Stimulated activated CD4-positive, alpha-beta T cell treated with anti-CD3 and anti-CD28 coated beads, Interleukin-15, amount 100 ng/mL, for 48 hours (primary cell): ENCODE measurements around the gene DNAH2.
A peak's percentile ranks its signal among the peaks of the same experiment; 100 is the strongest.

ENCODE experiments used
- DNase-seq, 2 donors: peaks; one replicate each; pipeline ENCODE4 v3.0.0-alpha.2; 2020; ENCODE audit warnings: low read depth in 2 of 2

DNAH2 gene, protein sequence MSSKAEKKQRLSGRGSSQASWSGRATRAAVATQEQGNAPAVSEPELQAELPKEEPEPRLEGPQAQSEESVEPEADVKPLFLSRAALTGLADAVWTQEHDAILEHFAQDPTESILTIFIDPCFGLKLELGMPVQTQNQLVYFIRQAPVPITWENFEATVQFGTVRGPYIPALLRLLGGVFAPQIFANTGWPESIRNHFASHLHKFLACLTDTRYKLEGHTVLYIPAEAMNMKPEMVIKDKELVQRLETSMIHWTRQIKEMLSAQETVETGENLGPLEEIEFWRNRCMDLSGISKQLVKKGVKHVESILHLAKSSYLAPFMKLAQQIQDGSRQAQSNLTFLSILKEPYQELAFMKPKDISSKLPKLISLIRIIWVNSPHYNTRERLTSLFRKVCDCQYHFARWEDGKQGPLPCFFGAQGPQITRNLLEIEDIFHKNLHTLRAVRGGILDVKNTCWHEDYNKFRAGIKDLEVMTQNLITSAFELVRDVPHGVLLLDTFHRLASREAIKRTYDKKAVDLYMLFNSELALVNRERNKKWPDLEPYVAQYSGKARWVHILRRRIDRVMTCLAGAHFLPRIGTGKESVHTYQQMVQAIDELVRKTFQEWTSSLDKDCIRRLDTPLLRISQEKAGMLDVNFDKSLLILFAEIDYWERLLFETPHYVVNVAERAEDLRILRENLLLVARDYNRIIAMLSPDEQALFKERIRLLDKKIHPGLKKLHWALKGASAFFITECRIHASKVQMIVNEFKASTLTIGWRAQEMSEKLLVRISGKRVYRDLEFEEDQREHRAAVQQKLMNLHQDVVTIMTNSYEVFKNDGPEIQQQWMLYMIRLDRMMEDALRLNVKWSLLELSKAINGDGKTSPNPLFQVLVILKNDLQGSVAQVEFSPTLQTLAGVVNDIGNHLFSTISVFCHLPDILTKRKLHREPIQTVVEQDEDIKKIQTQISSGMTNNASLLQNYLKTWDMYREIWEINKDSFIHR (N-terminal part only)

DNA sequence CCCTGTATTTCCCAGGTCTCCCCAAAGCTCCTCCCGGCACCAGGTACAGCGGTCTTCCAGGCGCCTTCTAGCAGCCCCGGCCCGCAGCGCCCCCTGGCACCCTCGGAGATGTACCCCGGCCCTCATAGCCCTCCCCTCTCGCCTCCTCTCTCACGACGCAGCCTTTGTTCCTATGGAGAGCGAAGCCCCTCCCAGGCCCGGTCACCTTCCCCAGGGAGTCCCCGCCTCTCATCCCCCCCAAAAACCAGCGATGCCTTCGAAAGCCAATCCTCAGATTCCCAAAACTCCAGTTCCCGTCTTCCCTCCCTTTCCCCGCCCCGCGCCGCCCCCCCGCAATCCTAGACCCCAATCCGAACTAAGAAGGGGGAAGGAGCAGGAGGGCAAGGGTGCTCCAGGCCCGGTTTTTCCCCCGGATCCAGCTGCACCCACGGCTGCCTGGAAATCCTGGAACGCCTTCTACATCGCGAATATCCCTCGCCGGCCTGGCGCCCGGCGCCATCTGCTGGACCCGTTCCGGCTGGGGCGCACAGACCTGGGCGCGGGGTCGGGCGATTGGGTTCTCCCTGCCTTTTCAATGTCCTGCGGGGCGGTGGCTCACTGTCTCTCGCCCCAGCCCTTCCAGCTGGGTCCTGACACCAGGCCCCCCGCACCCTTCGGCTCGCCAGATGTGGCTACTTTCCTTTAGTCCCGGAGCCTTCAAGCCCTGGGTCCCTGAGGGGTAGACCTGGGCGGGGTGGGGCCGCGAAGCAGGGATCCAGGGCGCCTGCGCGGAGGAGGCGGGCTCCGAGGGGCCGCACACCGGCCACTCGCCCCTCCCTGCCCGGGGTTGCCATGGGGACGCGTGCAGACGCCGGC, at the start of gene DNAH2:
Gene DNAH2 (plus strand): TSS at position 844 of the 855 bp plus-strand sequence. CDS start 1,991 bp downstream, outside the sequence.
- no peak for DNase-seq

DNA sequence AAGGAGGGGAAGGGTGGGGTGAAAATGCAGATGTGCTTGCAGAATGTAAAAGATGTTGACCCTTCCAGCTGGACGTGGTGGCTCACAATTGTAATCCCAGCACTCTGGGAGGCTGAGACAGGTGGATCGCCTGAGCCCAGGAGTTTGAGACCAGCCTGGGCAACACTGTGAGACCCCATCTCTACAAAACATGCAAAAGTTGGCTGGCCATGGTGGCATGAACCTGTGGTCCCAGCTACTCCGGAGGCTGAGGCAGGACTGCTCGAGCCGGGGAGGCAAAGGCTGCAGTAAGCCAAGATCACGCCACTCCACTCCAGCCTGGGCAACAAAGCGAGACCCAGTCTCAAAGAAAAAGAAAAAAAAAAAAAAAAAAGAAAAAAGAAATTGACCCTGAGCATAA, 49.1 kb upstream of the DNAH2 start:
- no peak for DNase-seq

DNA sequence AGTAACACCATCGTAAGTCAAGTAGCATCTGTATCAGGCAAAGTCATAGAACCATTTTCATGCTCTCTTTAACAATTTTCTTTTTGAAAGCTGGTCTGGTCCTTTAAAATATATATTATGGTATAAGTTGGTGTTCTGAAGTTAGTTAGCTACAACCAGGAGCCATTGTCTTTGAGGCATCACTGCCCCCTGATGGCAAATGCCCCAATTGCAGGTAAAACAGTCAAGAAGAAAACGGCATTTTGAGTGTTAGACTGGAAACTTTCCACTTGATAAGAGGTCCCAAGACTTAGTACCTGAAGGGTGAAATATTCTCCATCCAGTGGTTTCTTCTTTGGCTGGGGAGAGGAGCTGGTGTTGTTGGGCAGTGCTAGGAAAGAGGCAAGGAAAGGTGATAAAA, 44.3 kb upstream of the DNAH2 start:
- DNase-seq, result peak in 1 of 2 donors; percentile 44

DNA sequence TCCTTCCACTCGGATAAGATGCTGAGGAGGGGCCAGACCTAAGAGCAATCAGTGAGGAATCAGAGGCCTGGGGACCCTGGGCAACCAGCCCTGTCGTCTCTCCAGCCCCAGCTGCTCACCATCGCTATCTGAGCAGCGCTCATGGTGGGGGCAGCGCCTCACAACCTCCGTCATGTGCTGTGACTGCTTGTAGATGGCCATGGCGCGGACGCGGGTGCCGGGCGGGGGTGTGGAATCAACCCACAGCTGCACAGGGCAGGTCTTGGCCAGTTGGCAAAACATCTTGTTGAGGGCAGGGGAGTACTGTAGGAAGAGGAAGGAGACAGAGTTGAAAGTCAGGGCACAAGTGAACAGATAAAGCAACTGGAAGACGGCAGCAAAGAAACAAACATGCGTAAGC, 42.6 kb upstream of the DNAH2 start:
- DNase-seq, result no peak

DNA sequence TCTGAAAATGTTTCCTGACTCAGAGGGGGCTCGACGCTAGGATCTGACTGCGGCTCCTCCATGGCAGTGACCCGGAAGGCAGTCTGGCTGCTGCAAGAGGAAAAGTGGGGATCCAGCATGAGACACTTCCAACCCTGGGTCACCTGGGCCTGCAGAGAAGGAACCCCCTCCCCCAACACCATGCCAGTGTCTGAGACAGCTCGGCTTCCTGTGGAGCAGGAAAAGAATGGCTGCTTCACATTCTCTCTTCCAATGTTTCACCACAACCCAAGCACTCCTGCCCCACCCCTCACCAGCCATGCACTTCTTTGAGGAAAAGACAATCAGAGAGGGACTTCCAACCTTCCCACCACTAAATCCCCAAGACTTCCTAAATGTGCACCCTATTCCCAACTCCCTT, 41.0 kb upstream of the DNAH2 start:
- DNase-seq, result no peak

DNA sequence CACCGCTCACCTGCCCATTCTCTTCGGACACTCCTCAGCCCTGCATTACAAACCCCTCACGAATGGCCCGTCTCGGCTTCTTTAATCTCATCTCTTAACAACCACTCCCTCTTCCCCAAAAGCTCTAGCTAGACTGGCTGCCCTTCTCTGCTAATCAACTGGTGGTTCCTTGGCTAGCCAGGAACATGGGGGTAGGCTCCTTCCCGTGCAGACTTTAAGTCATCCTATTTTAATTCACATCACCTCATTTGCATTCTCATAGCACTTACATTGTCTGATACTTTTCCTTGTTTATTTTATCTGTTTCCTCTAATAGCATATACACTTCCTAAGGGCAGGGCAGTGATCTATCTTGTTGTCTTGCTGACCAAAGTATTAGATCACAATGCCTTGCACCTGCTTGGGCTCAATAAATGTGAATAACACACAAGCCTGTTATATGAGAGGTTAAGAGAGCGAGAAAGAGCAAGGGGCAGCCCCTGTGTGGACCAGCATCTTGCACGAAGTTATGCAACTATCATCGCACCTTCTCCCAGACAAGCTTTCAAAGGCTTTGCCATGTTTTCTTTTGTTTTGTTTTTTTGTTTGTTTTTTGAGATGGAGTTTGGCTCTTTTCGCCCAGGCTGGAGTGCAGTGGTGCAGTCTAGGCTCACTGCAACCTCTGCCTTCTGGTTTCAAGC, 40.0 kb upstream of the DNAH2 start:
- DNase-seq, result no peak

DNA sequence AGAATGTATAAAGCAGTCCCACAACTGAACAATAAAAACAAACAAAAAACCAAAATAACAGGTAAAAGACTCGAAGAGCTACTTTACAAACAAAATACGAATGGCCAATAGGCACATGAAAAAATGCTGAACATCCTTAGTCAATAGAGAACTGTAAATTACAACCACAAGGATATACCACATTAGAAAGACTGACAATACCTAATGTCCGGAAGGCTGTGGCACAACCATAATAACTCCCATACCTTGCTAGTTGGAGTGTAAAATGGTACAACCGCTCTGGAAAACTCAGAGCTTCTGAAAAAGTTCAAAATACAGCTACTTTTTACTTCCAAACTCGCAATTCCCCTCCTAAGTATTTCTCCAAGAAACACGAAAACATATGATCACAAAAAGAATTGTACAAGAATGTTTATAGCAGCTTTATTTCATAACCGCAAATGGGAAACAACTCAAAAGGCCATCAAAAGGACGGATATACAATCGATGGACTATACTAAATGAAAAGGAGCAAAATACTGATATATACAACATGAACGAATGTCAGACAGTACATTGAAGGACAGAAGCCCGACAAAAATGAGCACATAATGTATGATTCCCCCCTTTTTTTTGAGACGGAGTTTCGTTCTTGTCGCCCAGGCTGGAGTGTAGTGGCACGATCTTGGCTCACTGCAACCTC, 32.6 kb upstream of the DNAH2 start:
- no peak for DNase-seq

DNA sequence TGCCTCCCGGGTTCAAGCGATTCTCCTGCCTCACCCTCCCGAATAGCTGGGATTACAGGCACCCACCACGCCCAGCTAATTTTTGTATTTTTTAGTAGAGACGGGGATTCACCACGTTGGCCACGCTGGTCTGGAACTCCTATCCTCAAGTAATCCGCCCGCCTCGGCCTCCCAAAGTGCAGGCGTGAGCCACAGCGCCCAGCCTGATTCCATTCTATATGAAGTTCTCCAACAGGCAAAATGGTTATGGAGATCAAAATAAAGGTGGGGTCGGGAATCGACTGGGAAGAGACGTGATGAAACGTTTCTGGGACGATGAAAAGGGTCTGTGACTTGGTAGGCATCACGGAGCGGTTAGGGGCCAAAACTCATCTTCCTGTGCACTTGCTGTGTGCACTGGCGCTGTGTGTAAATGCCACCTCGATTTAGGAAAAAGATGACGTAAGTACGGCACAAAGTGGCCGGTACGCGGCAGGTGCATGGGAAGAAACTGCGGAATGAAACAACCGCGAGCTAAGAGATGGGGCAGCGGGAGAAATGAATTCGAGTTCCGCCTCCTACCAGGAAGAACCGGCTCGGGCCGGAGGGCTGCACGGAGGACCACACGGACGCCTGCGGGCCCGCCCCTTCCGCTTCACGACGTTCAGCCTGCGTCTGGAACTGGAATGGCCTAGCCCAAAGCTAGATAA, 31.9 kb upstream of the DNAH2 start:
- DNase-seq, result peak; percentile 83 to 84

DNA sequence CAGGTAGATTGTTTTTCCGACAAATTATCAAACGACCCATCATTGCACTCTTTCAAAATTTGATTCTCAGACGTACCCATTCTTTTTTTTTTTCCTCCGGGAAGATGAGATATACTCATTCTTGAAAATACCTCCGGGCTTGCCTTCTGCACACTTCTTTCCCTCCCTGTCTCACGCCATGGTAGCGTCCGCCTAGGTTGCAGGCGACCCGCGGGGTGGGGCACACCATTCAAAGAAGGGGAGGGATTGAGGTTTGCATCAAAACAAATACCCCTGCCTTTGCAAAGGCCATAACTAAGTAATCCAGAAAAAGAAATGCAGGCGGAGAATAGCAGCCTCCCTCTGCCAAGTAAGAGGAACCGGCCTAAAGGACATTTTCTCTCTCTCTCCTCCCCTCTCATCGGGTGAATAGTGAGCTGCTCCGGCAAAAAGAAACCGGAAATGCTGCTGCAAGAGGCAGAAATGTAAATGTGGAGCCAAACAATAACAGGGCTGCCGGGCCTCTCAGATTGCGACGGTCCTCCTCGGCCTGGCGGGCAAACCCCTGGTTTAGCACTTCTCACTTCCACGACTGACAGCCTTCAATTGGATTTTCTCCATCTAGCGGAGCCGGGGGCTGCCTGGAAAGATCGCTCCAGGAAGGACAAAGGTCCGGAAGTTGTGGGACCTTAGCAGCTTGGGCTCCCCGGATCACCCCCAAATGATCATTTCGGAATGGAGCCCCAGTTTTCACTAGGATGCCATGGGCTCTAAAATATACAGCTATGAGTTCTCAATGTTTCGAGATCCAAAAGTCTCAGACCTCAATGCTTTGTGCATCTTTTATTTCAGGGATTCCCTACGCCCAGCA, 31.1 kb upstream of the DNAH2 start:
- peak; percentile 73 to 74 for DNase-seq

DNA sequence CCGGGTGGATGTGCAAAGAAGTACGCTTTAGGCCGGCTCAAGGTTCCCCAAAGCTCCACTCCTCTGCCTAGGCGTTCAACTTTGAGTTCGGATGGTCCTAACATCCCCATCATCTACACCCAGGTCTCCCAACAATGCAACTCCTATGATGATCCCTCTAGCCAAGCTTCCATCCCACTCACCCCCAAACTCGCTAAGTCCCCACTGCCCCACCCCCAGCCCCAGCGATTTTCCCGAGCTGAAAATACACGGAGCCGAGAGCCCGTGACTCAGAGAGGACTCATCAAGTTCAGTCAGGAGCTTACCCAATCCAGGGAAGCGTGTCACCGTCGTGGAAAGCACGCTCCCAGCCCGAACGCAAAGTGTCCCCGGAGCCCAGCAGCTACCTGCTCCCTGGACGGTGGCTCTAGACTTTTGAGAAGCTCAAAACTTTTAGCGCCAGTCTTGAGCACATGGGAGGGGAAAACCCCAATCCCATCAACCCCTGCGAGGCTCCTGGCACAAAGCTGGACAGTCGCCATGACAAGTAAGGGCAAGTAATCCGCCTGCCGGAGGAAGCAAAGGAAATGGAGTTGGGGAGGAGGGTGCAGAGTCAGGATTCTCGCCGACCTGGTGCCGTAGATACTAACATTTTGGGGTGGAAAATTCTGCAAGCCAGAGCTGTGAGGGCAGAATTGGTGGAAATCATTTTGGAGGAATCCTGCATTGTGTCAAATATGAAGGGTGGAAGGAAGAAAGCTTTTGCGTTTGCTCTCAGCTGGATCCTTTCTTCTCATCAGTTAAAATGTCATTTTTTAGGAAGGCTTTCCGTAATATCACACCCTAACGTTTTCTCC, 30.3 kb upstream of the DNAH2 start, which contains the start of gene TP53:
Gene TP53 (minus strand): TSS at position 419 of the 836 bp plus-strand sequence. CDS start 10,896 bp downstream, outside the sequence.
- peak; percentile 84 to 85 for DNase-seq

DNA sequence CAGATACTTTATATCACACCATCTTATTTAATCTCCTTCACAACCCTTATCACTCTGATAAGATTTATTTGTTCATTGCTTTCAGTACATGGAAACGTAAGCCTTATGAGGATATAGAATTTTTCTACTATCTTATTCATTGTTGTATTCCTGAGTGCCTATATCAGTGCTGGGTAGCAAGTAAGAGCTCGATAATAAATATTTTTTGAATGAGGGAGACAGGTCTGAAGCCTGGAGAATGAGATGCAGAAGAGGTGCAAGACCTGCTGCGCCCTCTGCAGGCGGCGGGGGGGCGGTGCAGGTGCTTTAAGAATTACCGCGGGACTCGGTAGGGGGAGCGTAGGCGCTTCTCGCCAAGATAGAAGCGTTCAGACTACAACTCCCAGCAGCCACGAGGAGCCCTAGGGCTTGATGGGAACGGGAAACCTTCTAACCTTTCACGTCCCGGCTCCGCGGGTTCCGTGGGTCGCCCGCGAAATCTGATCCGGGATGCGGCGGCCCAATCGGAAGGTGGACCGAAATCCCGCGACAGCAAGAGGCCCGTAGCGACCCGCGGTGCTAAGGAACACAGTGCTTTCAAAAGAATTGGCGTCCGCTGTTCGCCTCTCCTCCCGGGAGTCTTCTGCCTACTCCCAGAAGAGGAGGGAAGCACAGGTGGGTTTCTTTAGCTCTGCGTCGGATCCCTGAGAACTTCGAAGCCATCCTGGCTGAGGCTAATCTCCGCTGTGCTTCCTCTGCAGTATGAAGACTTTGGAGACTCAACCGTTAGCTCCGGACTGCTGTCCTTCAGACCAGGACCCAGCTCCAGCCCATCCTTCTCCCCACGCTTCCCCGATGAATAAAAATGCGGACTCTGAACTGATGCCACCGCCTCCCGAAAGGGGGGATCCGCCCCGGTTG, 29.4 kb upstream of the DNAH2 start, which contains the start of gene WRAP53:
Gene WRAP53 (plus strand): TSS at position 570 of the 900 bp plus-strand sequence. CDS start 172 bp downstream, at position 742.
- peak; percentile 92 for DNase-seq

DNA sequence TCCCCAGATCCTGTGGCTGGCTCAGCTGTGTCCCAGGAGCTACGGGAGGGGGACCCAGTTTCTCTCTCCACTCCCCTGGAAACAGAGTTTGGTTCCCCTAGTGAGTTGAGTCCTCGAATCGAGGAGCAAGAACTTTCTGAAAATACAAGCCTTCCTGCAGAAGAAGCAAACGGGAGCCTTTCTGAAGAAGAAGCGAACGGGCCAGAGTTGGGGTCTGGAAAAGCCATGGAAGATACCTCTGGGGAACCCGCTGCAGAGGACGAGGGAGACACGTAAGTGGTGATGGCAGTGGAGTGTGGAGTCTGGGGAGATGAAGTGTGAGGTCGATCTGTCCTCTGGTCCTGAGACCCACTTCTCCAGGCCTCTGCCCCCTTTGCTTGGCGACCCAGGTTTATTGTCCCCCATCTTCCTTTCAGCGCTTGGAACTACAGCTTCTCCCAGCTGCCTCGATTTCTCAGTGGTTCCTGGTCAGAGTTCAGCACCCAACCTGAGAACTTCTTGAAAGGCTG, 28.7 kb upstream of the DNAH2 start:
- no peak for DNase-seq

DNA sequence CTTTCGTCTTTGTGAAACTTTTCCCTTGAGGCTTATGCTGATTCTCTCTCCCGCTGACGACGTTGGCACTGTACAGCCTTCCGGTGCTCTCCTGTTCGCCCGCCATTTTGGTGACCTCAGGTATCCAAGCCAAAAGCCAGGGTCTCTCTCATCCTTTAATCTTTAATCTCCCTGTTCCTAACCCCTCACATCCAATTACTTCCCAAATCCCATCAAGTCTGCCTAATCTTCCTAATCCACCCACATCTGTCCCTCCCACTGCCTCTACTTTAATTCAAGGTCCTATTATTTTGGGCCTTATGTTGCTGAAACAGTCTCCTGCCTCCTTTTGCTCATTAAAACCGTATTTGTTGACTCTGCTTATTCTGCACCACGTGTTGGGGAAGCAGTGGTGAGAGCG, 22.0 kb upstream of the DNAH2 start:
- DNase-seq, result no peak

DNA sequence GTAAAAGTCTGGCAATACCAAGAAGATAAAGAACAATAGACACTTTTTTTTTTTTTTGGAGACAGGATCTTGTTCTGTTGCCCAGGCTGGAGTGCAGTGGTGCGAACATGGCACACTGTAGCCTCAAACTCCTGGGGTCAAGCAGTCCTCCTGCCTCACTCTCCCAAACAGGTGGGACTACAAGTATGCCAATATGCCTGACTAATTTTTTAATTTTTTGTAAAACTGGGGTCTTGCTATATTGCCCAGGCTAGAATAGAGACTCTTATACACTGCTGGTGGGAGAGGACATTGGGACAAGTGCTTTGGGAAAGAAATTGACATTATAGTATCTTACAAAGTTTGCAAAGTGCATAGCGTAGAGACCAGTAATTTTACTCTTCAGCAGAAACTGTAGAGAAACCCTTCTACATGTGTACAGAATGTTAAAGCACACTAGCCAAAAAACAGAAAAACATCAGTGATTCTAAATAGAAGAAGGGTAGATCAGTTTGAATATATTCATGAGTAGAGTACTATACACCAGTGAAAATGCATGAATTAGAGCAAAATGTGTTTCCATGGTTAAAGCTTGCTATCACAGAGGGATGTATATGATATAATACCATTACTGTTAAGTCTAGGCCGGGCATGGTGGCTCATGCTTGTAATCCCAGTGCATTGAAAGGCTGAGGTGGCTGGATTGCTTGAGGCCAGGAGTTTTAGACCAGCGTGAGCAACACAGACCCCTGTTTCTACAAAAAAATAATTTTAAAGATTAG, 19.5 kb upstream of the DNAH2 start:
- DNase-seq, result no peak

DNA sequence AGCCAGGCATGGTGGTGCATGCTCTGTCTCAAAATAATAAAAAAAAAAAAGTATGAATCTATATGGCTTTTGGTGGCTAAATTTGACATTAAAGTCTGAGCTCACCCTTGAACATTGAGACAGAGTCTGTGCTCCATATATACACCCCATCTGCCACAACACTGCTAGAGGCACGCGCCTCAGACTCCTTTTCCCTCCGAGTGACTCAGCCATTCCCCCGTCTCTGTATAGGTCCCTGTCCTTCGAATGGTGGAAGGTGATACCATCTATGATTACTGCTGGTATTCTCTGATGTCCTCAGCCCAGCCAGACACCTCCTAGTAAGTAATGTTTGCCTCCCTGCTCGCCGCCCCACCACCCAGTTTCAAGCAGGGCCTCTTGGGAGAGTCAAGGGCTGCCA, 17.0 kb upstream of the DNAH2 start:
- DNase-seq, result no peak

DNA sequence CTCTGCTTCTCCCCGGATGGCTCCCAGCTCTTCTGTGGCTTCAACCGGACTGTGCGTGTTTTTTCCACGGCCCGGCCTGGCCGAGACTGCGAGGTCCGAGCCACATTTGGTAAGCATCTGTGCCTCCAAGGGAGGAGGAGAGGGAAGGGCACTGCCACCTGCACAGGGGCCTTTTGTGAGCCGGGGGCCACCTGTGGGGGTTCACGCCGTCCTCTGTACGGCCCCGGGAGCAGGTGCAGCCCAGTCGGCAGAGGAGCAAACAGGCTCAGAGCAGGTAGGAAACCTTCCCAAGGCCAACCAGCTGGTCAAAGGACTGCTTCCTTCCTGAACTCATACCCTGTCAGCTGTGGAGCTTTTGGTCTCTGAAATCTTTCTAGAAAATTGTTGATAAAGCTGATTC, 15.9 kb upstream of the DNAH2 start:
- DNase-seq, result no peak
